GM12873 (cell line): ENCODE data around the gene CAMK1D.

Experiments
- CTCF ChIP-seq: IDR thresholded peaks from 2 replicates; pipeline ENCODE4 v1.5.1; 2012; ENCODE audit warnings: low read depth, mild to moderate bottlenecking, moderate library complexity, low read length, control low read depth; ENCODE audit not compliant: insufficient read depth; ENCODE audit errors: missing control alignments

Gene CAMK1D

GRCh38 chr10:12337453-12338372, 11.6 kb upstream of the CAMK1D start:
- no peak for TF ChIP-seq CTCF

- no peak for TF ChIP-seq CTCF
These were observed 10.4 kb upstream of the CAMK1D start for GRCh38 chr10:12338981-12339380.

- TF ChIP-seq CTCF = no peak
These were observed 9.0 kb upstream of the CAMK1D start for GRCh38 chr10:12340371-12340770.

DNA sequence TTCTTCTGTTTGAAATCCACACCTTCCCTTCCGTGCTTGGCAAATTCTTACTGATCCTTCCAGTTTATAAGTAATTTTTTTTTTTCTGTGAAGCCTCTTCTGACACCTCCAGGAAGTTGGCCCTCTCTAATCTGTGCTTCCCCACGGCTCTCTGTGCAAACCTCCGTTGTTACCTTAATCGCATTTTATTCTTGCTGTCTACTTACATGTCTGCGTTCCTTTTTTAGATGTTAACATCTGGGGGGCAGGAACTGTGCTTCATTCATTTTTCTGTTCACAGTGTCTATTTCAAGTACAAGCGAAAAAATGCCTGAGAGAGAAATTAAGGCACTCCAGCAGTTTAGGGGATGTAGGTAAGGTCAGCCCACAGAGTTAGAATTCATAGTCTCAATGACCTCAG, 8.4 kb upstream of the CAMK1D start:
- TF ChIP-seq CTCF = no peak

DNA sequence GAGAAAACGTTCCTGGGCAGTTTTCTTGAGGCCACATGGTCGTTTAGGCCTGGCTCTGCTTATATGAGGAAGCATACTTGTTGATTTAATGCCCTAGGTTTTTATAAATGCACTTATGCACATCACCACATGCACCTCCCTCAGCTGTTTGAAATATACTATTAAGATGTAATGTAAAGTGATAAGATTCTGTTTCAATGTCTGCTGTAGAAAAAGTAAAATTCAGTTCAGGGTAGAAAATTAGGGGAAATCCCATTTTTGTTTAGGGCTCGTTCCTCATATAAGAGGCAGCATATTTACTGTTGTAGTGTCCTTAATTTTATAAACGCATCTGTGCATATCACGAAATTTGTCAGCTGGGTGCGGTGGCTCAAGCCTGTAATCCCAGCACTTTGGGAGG, 7.8 kb upstream of the CAMK1D start:
- no peak for TF ChIP-seq CTCF

DNA sequence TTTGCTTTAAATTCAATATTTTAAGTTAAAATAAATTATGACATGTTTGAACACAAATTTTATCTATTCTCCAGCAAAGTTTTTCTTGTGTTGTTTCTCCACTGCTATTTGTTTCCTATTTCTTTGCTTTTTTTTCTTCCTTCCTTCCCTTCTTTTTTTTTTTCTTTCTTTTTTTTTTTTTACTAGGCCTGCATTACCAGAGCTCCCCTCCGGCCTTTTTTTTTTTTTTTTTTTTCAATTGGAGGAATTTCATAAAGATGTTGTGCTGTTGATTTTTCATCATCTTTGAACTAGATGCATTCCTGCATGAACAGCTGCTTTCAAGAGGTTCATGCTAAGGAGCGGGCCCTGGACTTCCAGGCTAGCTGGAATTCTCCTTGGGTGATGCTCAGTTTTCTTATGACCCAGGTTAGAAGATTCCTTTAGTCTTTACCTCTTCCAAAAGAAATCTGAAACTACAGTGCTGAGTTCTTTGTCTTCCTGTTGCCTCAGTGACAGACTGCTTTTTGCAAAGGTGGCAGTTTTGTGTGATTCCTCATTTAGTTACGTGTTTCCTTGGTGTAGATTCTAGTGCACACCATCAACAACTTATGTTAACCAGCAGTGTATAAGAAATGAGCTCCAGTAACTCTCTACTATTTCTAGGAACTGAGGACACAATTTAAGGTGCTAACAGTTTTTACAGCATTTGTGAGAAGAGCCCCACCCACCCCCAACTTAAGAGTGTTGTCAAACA, 4.8 kb upstream of the CAMK1D start:
- no peak for TF ChIP-seq CTCF

- no peak for TF ChIP-seq CTCF
These were observed 2.6 kb upstream of the CAMK1D start for GRCh38 chr10:12346707-12347106.
